Type B pancreatic cell (in vitro differentiated cells): ENCODE data around the gene TULP1. TPM values are rescaled to one million over a fixed set of nuclear protein-coding genes. Genes with fewer than 3 reads are reported as not detected.
A peak's percentile ranks its signal among the peaks of the same experiment; 100 is the strongest.

ENCODE experiments used
- DNase-seq: peaks from one replicate; pipeline ENCODE4 v3.0.0; 2021; ENCODE audit warnings: mixed read lengths; ENCODE audit not compliant: unreplicated experiment; ENCODE audit errors: extremely low spot score
- H3K27ac Mint-ChIP-seq: 2 replicates; pipeline ENCODE4 v1.8.0; 2021; ENCODE audit warnings: mild to moderate bottlenecking, mixed read lengths
- H3K27me3 Mint-ChIP-seq: 2 replicates; pipeline ENCODE4 v1.8.0; 2021; ENCODE audit warnings: mixed read lengths
- H3K36me3 Mint-ChIP-seq: 2 replicates; pipeline ENCODE4 v1.8.0; 2021; ENCODE audit warnings: mixed read lengths
- H3K4me1 Mint-ChIP-seq: one replicate; pipeline ENCODE4 v1.8.0; 2021; ENCODE audit warnings: mixed read lengths; ENCODE audit not compliant: unreplicated experiment
- H3K4me3 Mint-ChIP-seq: 2 replicates; pipeline ENCODE4 v1.8.0; 2021; ENCODE audit warnings: mild to moderate bottlenecking, mixed read lengths
- H3K9me3 Mint-ChIP-seq: 2 replicates; pipeline ENCODE4 v1.8.0; 2021; ENCODE audit warnings: mixed read lengths
- CTCF ChIP-seq: fragments of 200-600 bp; sonication (generic); conservative IDR thresholded peaks from 2 replicates; pipeline ENCODE4 v1.5.0; 2021; ENCODE audit warnings: antibody characterized with exemption, mild to moderate bottlenecking
- total RNA-seq: library from RNA; stranded (reverse); gene quantifications from 2 replicates; pipeline ENCODE4 v1.2.1, GENCODE V29; 2021; ENCODE audit warnings: low replicate concordance

Gene TULP1
- total RNA-seq, 1 donor from 2014 or later, result not detected

- H3K36me3 Mint-ChIP-seq, result peaks cover 14% of the 10 kb centered on the region
Measured at GRCh38 chr6:35483490-35483889, 29.2 kb downstream of the TULP1 start.

GRCh38 chr6:35483062-35483461, 29.6 kb downstream of the TULP1 start:
- Mint-ChIP-seq H3K4me3 (no peak overlapping the region), H3K27ac (peak overlapping the region; percentile 99)

More at GRCh38 chr6:35483490-35483889, 29.2 kb downstream of the TULP1 start:
- Mint-ChIP-seq H3K4me1 (peaks cover 26% of the 10 kb centered on the region), H3K27ac (peak overlapping the region; percentile 99), H3K9me3 (no peaks in the 10 kb centered on the region), H3K4me3 (no peak overlapping the region), H3K27me3 (no peaks in the 10 kb centered on the region)
- no peak for TF ChIP-seq CTCF
- DNase-seq, result no peak

GRCh38 chr6:35481226-35481625, 31.5 kb downstream of the TULP1 start:
- peak overlapping the region; percentile 58 for H3K27ac Mint-ChIP-seq
- H3K4me1 Mint-ChIP-seq, result peaks cover 12% of the 10 kb centered on the region
- no peak for DNase-seq
- H3K36me3 Mint-ChIP-seq, result peaks cover 10% of the 10 kb centered on the region
- no peaks in the 10 kb centered on the region for H3K27me3 Mint-ChIP-seq
- no peak for TF ChIP-seq CTCF
- H3K4me3 Mint-ChIP-seq, result peak overlapping the region; percentile 26
- no peaks in the 10 kb centered on the region for H3K9me3 Mint-ChIP-seq

More at GRCh38 chr6:35483062-35483461, 29.6 kb downstream of the TULP1 start:
- no peaks in the 10 kb centered on the region for H3K27me3 Mint-ChIP-seq
- no peak for DNase-seq
- H3K4me1 Mint-ChIP-seq, result peaks cover 22% of the 10 kb centered on the region
- TF ChIP-seq CTCF, result no peak
- H3K36me3 Mint-ChIP-seq, result peaks cover 14% of the 10 kb centered on the region
- no peaks in the 10 kb centered on the region for H3K9me3 Mint-ChIP-seq

GRCh38 chr6:35480176-35480575, 32.5 kb downstream of the TULP1 start:
- H3K27ac Mint-ChIP-seq, result peak overlapping the region; percentile 18
- H3K4me3 Mint-ChIP-seq, result no peak overlapping the region
- H3K4me1 Mint-ChIP-seq, result peaks cover 12% of the 10 kb centered on the region

GRCh38 chr6:35478259-35478658, 34.4 kb downstream of the TULP1 start:
- no peak for DNase-seq
- no peak overlapping the region for H3K27ac Mint-ChIP-seq
- H3K4me3 Mint-ChIP-seq, result no peak overlapping the region
- TF ChIP-seq CTCF, result no peak
- no peaks in the 10 kb centered on the region for H3K9me3 Mint-ChIP-seq
- H3K27me3 Mint-ChIP-seq, result no peaks in the 10 kb centered on the region
- peaks cover 12% of the 10 kb centered on the region for H3K4me1 Mint-ChIP-seq
- H3K36me3 Mint-ChIP-seq, result peaks cover 10% of the 10 kb centered on the region

More at GRCh38 chr6:35480176-35480575, 32.5 kb downstream of the TULP1 start:
- no peak for TF ChIP-seq CTCF
- Mint-ChIP-seq H3K36me3 (peaks cover 10% of the 10 kb centered on the region), H3K27me3 (no peaks in the 10 kb centered on the region), H3K9me3 (no peaks in the 10 kb centered on the region)
- DNase-seq, result no peak
